SW480 (cell line): ENCODE results near the gene SPNS3.
A peak's percentile ranks its signal among the peaks of the same experiment; 100 is the strongest.

ENCODE experiments used
- DNase-seq: peaks from one replicate; pipeline ENCODE4 v3.0.0-alpha.2; 2016; ENCODE audit warnings: low spot score

The SPNS3 gene

DNA sequence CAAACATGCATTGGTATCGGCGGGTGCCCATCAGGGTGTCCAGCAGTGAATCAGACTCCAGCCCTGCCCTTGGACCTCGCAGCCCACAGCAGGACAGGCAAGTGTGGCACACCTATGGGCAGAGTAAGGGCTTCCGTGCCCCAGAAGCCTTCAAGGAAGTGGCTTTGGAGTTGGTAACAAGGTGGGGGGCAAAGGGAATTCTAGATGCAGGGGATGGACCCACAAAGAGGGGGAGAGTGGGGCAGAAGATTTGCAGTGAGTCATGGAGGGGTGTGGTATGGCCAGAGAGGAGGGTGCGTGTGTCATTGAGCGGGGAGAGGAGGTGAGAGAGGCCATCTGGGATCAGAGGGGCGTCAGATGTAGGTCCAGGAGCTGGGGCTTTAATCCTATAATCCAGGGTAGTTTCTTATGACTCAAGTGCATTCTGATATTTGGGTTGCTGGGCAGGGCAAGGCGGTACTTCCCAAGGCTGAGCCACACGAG lies 56.4 kb downstream of the SPNS3 start:
- no peak for DNase-seq

- no peak for DNase-seq
These were observed 56.9 kb downstream of the SPNS3 start for GRCh38 chr17:4490637-4491061.

GRCh38 chr17:4492721-4493561 lies 59.2 kb downstream of the SPNS3 start:
- peak; percentile 80 for DNase-seq

DNA sequence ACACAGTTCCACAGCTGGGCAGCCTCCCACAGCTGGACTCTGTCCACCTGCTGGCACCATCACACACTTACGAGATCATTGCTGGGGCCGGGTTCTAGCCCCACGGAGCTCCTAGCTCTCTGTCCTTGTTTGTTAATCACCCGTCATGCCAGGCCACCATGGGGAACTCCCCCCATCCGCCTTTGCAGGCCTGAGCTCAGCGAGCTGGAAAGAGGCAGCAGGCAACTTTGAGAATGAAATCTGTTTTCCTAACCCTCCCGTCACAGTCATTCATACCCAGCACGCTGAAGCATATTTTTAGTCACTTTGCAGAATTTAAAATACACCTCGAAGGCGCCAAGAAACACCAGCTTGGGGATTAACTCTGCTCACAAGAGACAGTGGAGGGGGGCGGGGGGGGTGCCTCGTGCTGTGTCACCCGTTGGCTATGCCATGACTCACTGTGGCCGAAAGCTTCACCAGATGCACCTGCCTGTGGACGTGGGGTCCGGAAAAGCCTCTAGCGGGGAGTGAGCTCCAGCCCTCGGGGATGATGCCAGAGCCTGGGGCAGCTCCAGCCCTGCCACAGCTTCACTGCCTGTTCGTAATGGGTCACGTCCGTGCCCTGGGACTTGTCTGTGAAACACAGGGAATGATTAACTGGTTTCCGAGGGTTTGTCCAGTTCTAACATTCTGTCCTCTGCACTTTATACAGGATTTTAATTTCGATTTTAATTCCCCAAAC lies 63.5 kb downstream of the SPNS3 start:
- peak; percentile 90 for DNase-seq

DNA sequence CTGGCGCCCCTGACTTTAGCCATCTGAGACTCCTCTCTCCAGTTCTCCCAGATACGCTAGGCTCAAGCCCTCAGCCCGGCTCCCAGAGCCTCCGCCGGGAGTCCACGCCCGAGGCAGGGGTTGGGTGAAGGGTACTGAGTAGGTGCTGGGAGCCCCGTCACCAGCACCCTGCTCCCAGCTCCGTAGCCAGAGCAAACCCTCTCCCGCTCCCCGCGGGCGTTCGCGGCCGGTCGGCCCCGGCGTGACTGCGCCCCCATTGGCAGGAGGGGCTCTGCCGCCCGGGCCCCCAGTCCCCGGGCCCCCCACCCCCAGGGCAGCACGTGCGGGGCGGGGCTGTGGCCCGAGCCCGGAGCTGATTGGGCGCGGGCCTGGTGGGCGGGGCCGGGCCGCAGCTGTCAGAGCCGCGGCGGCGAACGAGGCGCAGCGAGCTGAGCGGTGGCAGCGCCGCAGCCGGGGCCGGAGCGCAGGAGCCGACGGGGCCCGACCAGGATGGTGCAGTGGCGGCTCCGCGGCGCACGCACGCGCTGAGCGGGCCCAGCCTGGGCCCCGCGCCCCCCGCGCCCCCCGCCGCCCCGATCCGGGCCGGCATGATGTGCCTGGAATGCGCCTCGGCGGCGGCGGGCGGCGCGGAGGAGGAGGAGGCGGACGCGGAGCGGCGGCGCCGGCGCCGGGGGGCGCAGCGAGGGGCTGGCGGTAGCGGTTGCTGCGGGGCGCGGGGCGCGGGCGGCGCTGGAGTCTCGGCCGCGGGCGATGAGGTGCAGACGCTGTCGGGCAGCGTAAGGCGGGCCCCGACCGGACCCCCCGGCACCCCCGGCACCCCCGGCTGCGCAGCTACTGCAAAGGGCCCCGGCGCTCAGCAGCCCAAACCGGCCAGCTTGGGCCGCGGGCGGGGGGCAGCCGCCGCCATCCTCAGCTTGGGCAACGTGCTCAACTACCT lies 65.0 kb downstream of the SPNS3 start, which contains the start of gene SPNS2:
SPNS2 (plus strand) TSS at position 421 of the 937 bp plus-strand sequence; CDS start at position 588, 167 bp downstream.
- peak; percentile 78 for DNase-seq

DNA sequence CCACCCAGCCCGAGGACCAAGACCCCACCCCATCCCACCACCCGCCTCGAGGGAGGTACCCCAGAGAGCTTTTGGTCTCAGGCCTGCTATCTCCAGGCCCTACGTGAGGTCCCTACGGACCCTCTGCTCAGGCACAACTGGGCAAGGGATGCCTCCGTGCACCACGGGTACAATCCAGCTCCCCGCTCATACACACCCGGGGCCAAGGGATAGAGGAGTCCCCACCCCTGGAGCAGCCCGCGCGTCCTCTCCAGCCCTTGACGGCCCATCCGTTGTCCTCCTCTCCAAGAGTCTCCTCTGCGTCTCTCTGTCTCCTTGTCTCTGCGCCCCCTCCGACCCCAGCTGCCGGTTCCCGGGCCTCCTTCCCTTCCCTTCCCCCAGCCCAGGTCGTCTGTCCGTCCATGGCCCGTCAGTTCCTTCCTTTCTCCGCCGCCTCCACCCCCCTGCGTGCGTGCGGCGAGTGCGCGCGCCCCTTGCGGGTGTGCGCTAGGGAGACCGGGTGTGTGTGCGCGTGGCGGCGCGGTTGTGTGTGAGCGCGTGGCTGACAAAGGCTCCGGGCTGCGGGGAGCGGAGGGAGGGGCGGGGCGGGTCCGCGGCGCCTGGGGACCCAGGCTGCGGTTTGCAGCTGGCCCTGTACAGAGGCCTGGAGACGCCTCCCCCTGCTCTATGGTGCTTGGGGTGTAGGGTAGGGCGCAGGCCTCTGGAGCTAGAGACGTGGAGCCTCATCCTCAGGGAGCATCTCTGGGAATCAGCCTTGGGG lies 65.9 kb downstream of the SPNS3 start:
- peak; percentile 44 for DNase-seq

DNA sequence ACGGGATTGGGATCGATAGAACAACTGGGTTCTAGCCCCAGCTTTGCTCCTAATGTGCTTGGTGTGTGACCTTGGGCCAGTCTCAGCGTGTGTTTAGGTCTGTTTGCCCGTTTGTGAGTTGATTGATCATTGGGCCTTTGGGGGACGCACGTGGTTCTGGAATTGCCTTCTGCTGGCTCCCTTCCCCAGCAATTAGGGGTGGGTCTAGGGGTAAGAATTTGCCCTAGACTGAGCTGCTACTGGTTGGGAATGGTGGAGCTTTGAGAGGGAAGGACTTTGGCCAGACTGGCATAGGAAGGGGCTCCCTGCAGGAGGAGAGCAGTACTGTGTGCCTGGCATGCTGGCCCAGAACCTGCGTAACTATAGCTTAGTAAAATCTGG lies 66.4 kb downstream of the SPNS3 start:
- DNase-seq = peak; percentile 57

- no peak for DNase-seq
These were observed 67.7 kb downstream of the SPNS3 start for GRCh38 chr17:4501295-4501949.

- DNase-seq = no peak
These were observed 68.9 kb downstream of the SPNS3 start for GRCh38 chr17:4502466-4503154.

DNA sequence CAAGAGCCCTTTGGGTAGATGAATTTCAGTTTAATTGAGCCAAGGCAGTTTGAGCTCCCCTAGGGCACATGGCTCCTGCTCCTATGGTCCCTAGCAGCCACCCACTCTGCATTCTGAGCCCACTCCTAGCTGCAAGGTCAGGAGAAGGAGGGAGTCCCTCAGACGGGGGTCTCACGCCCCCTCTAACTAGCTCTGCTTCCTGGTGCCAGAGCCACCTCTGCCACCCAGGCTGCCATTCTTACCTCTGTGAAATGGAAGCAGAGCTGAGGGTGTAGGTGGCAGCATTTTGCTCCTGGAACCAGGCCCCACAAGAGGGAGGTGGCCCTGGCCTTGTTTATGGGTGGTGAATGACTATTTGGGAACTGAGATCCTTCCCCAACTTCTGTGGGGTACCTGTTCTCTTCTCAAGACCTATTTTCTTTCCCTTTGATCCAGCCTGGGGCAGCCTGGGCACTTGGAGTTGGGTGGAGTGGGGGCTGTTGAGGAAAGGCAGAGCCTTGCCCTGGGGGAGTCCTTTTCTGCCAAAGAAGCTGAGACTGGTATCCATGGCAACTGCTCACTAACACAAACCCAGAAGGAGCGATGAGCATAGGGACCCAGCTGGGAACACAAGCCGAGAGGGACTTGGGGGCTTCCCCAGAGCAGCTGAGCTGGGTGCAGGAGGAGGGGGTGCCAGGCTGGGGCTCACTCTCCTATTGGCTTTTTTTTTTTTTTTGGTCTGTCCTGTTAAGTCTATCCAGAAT lies 69.7 kb downstream of the SPNS3 start:
- DNase-seq = no peak

DNA sequence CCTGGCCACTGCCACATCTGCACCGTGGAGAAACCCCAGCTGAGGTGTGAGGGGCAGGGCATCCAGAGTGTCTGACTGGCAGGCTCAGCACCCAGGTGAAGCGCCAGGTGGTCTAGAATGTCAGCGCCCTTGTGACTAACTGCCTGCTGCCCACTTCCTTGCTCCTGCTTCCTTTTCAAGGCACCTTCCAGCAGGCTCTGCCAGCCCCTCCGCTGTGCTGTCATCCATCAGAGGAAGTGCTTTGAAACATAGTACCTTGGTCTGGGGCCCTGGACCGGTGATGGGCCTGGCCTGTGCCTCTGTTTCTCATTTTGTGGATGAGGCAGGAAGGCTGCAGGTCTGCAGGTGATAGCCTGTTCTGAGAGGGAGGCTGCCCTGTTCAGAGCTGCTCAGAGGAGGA lies 70.4 kb downstream of the SPNS3 start:
- DNase-seq = no peak

- DNase-seq = no peak
These were observed 71.4 kb downstream of the SPNS3 start for GRCh38 chr17:4505187-4505586.

- no peak for DNase-seq
These were observed 72.6 kb downstream of the SPNS3 start for GRCh38 chr17:4506175-4506813.

GRCh38 chr17:4506892-4507291 lies 73.2 kb downstream of the SPNS3 start:
- DNase-seq = no peak

DNA sequence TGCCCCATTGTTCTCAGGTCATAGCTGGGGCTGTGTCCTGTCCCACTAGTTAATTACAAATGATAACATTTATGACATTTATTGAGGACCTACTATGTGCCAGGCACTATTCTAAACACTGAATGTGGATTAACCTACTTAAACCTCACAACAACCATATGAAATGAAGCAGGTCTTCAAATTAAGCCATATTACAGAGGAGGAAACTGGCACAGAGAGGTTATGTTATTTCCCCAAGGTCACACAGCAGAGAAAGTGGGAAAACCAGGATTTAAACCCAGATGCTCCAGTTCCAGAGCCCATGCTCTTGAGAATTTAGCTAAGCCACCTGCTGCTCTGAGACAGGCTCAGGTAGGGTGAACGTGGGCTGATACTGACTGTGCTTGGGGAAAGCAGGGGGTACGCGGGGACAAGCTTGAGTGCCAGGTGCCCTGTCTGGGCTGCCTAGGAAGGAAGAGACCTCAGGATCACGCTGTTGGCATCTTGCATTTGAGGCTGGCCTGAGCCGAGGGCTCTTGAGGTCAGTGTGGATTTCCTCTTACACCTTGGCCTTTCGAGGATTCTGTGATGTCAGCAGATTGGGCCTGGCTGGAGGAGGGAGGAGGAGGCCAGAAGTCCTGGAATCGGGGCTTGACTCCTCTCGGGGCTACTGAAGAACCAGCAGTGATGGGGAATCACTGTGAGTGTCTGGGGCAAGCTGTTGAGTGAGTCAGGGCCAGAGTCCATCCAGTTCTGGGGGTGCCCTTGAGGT lies 73.8 kb downstream of the SPNS3 start:
- DNase-seq = no peak

GRCh38 chr17:4508207-4508606 lies 74.5 kb downstream of the SPNS3 start:
- no peak for DNase-seq

DNA sequence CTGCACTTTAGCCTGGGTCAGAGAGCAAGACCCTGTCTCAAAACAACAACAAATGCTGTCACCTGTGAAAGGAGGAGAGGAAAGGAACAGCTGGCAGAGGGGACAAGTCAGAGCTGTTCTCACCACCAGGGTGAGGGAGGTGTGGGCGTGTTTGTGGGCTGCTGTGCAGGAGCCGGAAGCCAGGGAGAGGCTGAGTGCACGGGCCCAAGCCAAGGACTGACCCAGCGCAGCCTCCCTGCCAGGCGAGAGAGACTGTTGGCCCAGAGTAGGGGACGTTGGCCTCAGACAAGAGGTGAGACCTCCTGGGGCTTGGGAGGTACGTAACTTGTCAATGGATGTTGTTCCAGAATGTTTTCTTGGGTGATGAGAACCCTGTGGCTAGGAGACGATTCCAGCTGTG lies 75.7 kb downstream of the SPNS3 start:
- DNase-seq = no peak
